DMS79 (cell line): Measurements from ENCODE around the gene HTR2A.
"Not testable (repeated sequence)": the region's sequence is repeated elsewhere in the genome, so short reads cannot be mapped to it uniquely, and the experiment has no call there.

Experiments used
- DNase-seq: peaks from one replicate; lab custom pipeline; 2025; lab: John Stamatoyannopoulos, UW

Gene HTR2A

GRCh38 chr13:46804921-46805320, 91.9 kb downstream of the HTR2A start:
- not testable (repeated sequence) for DNase-seq

- no peak for DNase-seq
These were observed 92.5 kb downstream of the HTR2A start for GRCh38 chr13:46804391-46804815.

GRCh38 chr13:46803586-46803985, 93.3 kb downstream of the HTR2A start:
- DNase-seq, result no peak

- no peak for DNase-seq
These were observed 95.0 kb downstream of the HTR2A start for GRCh38 chr13:46801858-46802257.

- no peak for DNase-seq
These were observed 97.7 kb downstream of the HTR2A start for GRCh38 chr13:46799139-46799538.

- DNase-seq, result no peak
These were observed 99.2 kb downstream of the HTR2A start for GRCh38 chr13:46797501-46798237.

GRCh38 chr13:46796515-46797474, 100.1 kb downstream of the HTR2A start, which contains the start of gene ESD:
ESD (minus strand) TSS chr13:46797161; CDS start chr13:46791413, 5,748 bp downstream.
- peak; percentile 83 for DNase-seq

- DNase-seq, result no peak
These were observed 100.7 kb downstream of the HTR2A start for GRCh38 chr13:46796129-46796514.

GRCh38 chr13:46795321-46795720, 101.5 kb downstream of the HTR2A start:
- no peak for DNase-seq

- DNase-seq, result no peak
These were observed 113.3 kb downstream of the HTR2A start for GRCh38 chr13:46783504-46783903.

GRCh38 chr13:46782691-46783090, 114.2 kb downstream of the HTR2A start:
- DNase-seq, result no peak

GRCh38 chr13:46782066-46782465, 114.8 kb downstream of the HTR2A start:
- no peak for DNase-seq
